ENCODE results near the gene NFATC1.

GRCh38 chr18:79568543-79569205 is 172.9 kb downstream of the NFATC1 start:
- TF ChIP-seq CTCF (IDR thresholded peaks at IDR 0.05 in 4 of 5, conservative IDR thresholded peaks at IDR 0.05 in 1 of 5) (no peak), POLR2A (IDR thresholded peaks at IDR 0.05) (no peak)
